NCI-H748 (cell line): ENCODE data around the gene MEIOC.
"Not testable (repeated sequence)": the region's sequence is repeated elsewhere in the genome, so short reads cannot be mapped to it uniquely, and the experiment has no call there.

Source experiments
- DNase-seq: peaks from one replicate; lab custom pipeline; 2025; ENCODE audit not compliant: unreplicated experiment; lab: John Stamatoyannopoulos, UW

Gene MEIOC

GRCh38 chr17:44646280-44646679, 10.0 kb upstream of the MEIOC start:
- DNase-seq = no peak

- DNase-seq = no peak
Measured at GRCh38 chr17:44647736-44648135, 8.5 kb upstream of the MEIOC start.

- DNase-seq = no peak
Measured at GRCh38 chr17:44648963-44649362, 7.3 kb upstream of the MEIOC start.

GRCh38 chr17:44651228-44651627, 5.0 kb upstream of the MEIOC start:
- no peak for DNase-seq

- no peak for DNase-seq
Measured at GRCh38 chr17:44652727-44653126, 3.5 kb upstream of the MEIOC start.

- no peak for DNase-seq
Measured at GRCh38 chr17:44653384-44653783, 2.9 kb upstream of the MEIOC start.

GRCh38 chr17:44653954-44654353, 2.3 kb upstream of the MEIOC start:
- DNase-seq = no peak

- no peak for DNase-seq
Measured at GRCh38 chr17:44661835-44662234, 5.6 kb downstream of the MEIOC start.

GRCh38 chr17:44663095-44663494, 6.8 kb downstream of the MEIOC start:
- no peak for DNase-seq

- no peak for DNase-seq
Measured at GRCh38 chr17:44664867-44665266, 8.6 kb downstream of the MEIOC start.

GRCh38 chr17:44666006-44666405, 9.7 kb downstream of the MEIOC start:
- DNase-seq = no peak

- no peak for DNase-seq
Measured at GRCh38 chr17:44672479-44673093, 16.3 kb downstream of the MEIOC start.

GRCh38 chr17:44673893-44674292, 17.6 kb downstream of the MEIOC start:
- DNase-seq = no peak

- DNase-seq = no peak
Measured at GRCh38 chr17:44677136-44677535, 20.9 kb downstream of the MEIOC start.

GRCh38 chr17:44683303-44683702, 27.0 kb downstream of the MEIOC start:
- DNase-seq = not testable (repeated sequence)

GRCh38 chr17:44687756-44688155, 31.5 kb downstream of the MEIOC start:
- DNase-seq = no peak

GRCh38 chr17:44688200-44688599, 31.9 kb downstream of the MEIOC start:
- DNase-seq = no peak

GRCh38 chr17:44688675-44689476, 32.6 kb downstream of the MEIOC start:
- DNase-seq = no peak

GRCh38 chr17:44689477-44690217, 33.4 kb downstream of the MEIOC start, which contains the start of gene CCDC43:
Gene CCDC43, minus strand, starts transcription at chr17:44689776. Its CDS starts 23 bp downstream, at chr17:44689753.
- peak; percentile 91 for DNase-seq

- peak; percentile 2 for DNase-seq
Measured at GRCh38 chr17:44690746-44691306, 34.6 kb downstream of the MEIOC start.

- DNase-seq = no peak
Measured at GRCh38 chr17:44693609-44694008, 37.3 kb downstream of the MEIOC start.
